Measurements from ENCODE around the gene GPANK1.

DNA sequence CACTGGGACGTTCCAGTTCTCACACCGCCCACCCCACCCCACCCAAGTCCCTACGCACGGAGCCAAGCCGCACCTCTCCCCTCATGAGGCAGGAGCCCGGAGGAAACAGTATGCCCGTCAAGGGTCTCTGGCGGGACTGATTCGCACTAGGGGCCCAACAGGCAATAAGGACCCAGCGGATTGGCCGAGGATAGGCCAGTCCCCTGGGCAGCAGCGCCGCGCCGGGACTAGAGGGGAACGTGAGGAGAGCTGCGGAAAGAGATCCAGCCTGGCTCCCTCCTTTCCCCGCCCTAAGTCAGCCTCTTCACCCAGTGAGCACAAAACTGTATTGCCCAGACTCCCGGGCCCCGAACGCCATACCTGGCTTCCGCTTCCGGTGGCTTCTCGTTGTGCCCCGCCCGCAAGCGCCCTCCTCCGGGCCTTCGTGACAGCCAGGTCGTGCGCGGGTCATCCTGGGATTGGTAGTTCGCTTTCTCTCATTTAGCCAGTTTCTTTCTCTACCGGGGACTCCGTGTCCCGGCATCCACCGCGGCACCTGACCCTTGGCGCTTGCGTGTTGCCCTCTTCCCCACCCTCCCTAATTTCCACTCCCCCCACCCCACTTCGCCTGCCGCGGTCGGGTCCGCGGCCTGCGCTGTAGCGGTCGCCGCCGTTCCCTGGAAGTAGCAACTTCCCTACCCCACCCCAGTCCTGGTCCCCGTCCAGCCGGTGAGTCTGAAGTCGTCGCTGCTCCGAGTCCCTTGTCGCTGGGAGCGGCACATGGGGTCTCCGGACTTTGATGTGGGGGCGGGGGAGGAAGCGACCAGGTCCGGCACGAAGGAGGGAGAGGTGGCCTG, 922 bp upstream of the GPANK1 start, which contains the start of gene CSNK2B:
- no peak for TF ChIP-seq GATA3 (IDR thresholded peaks at IDR 0.05; ENCODE audit: low read depth, low read length)
- TF ChIP-seq GATA2 (IDR thresholded peaks at IDR 0.05; ENCODE audit: low read depth, low read length), result no peak
